Measurements from ENCODE around the gene STX4.

STX4 gene

GRCh38 chr16:31081428-31082351, 48.3 kb downstream of the STX4 start:
- in situ Hi-C loops (cut with MboI; ENCODE audit: low sequenced_read_pairs), result no loop called here

GRCh38 chr16:31082368-31083045, 49.1 kb downstream of the STX4 start:
- in situ Hi-C loops (cut with MboI; ENCODE audit: low sequenced_read_pairs), result no loop called here

GRCh38 chr16:31083081-31083480, 49.7 kb downstream of the STX4 start:
- in situ Hi-C loops (cut with MboI; ENCODE audit: low sequenced_read_pairs), result no loop called here

- in situ Hi-C loops (cut with MboI; ENCODE audit: low sequenced_read_pairs), result no loop called here
Measured at GRCh38 chr16:31083556-31083955, 50.2 kb downstream of the STX4 start.

- in situ Hi-C loops (cut with MboI; ENCODE audit: low sequenced_read_pairs), result no loop called here
Measured at GRCh38 chr16:31083981-31084380, 50.6 kb downstream of the STX4 start.

GRCh38 chr16:31084584-31085302, 51.4 kb downstream of the STX4 start:
- in situ Hi-C loops (cut with MboI; ENCODE audit: low sequenced_read_pairs), result no loop called here

GRCh38 chr16:31085411-31085810, 52.1 kb downstream of the STX4 start:
- in situ Hi-C loops (cut with MboI; ENCODE audit: low sequenced_read_pairs), result no loop called here

- in situ Hi-C loops (cut with MboI; ENCODE audit: low sequenced_read_pairs), result no loop called here
Measured at GRCh38 chr16:31085873-31086628, 52.7 kb downstream of the STX4 start.

- in situ Hi-C loops (cut with MboI; ENCODE audit: low sequenced_read_pairs), result no loop called here
Measured at GRCh38 chr16:31086629-31086906, 53.2 kb downstream of the STX4 start.

- in situ Hi-C loops (cut with MboI; ENCODE audit: low sequenced_read_pairs), result no loop called here
Measured at GRCh38 chr16:31087481-31087880, 54.1 kb downstream of the STX4 start.

GRCh38 chr16:31087971-31088370, 54.6 kb downstream of the STX4 start:
- in situ Hi-C loops (cut with MboI; ENCODE audit: low sequenced_read_pairs), result no loop called here

- in situ Hi-C loops (cut with MboI; ENCODE audit: low sequenced_read_pairs), result no loop called here
Measured at GRCh38 chr16:31088459-31089183, 55.3 kb downstream of the STX4 start, which contains the start of gene PRSS53. Gene PRSS53 (minus strand): TSS chr16:31088943. CDS start chr16:31088809, 134 bp downstream.

- in situ Hi-C loops (cut with MboI; ENCODE audit: low sequenced_read_pairs), result no loop called here
Measured at GRCh38 chr16:31089199-31089598, 55.8 kb downstream of the STX4 start.
